Peyer's patch (tissue), 4 donors: ENCODE results near the gene PIP5K1C.

Source experiments
- POLR2A ChIP-seq, 2 donors: fragments of 450-650 bp; IDR thresholded peaks; one replicate each; pipeline ENCODE4 v1.5.1; 2017; ENCODE audit warnings: antibody characterized with exemption in 2 of 2, mild to moderate bottlenecking in 2 of 2, moderate library complexity in 2 of 2
- TF ChIP-seq, protein P1 (sequence below), 6 experiments: fragments of 450-650 bp in 4 of 6; fragments of 200-600 bp in 2 of 6; sonication (generic) in 1 of 6; IDR thresholded peaks; one replicate each; pipeline ENCODE4 v1.5.1; 2017 to 2019; ENCODE audit warnings: antibody characterized with exemption in 6 of 6, mild to moderate bottlenecking in 3 of 6, moderate library complexity in 1 of 6

DNA sequence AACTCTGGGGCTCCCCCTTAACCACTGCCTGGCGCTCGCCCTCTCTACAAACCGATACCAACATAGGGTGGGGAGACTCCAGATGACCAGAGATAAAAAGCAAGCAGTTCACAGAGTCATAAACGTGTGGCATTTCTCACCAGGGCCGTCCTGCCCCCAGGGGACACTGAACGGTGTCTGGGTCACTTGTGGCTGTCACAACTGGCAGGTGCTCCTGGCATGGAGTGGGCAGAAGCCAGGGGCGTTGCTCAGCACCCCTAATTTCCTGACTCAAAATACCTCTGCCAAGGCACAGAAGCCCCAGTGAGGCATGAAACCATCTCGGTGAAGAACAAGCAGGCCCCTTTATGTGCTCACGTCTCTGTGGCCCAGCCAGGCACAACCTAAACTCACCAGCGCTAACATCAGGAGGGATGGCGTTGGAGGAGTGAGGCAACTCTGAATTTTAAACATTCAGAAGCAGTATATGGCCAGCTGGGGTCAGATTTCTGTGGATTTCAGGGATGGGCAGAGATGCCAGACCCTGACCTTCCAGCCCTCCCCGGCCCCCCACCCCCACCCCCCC, 1.8 kb downstream of the PIP5K1C start:
- TF ChIP-seq, protein P1, sequence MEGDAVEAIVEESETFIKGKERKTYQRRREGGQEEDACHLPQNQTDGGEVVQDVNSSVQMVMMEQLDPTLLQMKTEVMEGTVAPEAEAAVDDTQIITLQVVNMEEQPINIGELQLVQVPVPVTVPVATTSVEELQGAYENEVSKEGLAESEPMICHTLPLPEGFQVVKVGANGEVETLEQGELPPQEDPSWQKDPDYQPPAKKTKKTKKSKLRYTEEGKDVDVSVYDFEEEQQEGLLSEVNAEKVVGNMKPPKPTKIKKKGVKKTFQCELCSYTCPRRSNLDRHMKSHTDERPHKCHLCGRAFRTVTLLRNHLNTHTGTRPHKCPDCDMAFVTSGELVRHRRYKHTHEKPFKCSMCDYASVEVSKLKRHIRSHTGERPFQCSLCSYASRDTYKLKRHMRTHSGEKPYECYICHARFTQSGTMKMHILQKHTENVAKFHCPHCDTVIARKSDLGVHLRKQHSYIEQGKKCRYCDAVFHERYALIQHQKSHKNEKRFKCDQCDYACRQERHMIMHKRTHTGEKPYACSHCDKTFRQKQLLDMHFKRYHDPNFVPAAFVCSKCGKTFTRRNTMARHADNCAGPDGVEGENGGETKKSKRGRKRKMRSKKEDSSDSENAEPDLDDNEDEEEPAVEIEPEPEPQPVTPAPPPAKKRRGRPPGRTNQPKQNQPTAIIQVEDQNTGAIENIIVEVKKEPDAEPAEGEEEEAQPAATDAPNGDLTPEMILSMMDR (IDR thresholded peaks at IDR 0.05): no peak
- no peak for TF ChIP-seq POLR2A (IDR thresholded peaks at IDR 0.05)
